Effector memory CD4-positive, alpha-beta T cell (primary cell): ENCODE data around the gene ZBTB16.

Experiments used
- DNase-seq, 3 donors: peaks; one replicate each; pipeline ENCODE4 v3.0.0-alpha.2; 2020
- H3K27ac ChIP-seq: 2 replicates; pipeline ENCODE4 v1.7.0; 2013; ENCODE audit warnings: mild to moderate bottlenecking, low read length, moderate library complexity; ENCODE audit not compliant: insufficient read depth, poor library complexity, severe bottlenecking
- H3K27me3 ChIP-seq: replicated peaks from 2 replicates; pipeline ENCODE4 v1.7.0; 2013; ENCODE audit warnings: mild to moderate bottlenecking, low read length; ENCODE audit not compliant: insufficient read depth, control insufficient read depth, poor library complexity, severe bottlenecking
- H3K36me3 ChIP-seq: 2 replicates; pipeline ENCODE4 v1.7.0; 2013; ENCODE audit warnings: mild to moderate bottlenecking, low read length, moderate library complexity; ENCODE audit not compliant: control insufficient read depth, insufficient read depth
- H3K4me1 ChIP-seq: 2 replicates; pipeline ENCODE4 v1.7.0; 2013; ENCODE audit warnings: low read length, mild to moderate bottlenecking; ENCODE audit not compliant: control insufficient read depth, insufficient read depth, poor library complexity, severe bottlenecking
- H3K4me3 ChIP-seq: 2 replicates; pipeline ENCODE4 v1.7.0; 2013; ENCODE audit warnings: low read length, low read depth, mild to moderate bottlenecking; ENCODE audit not compliant: insufficient read depth, poor library complexity, severe bottlenecking
- H3K9me3 ChIP-seq: 2 replicates; pipeline ENCODE4 v1.7.0; 2013; ENCODE audit warnings: mild to moderate bottlenecking, low read length, moderate library complexity; ENCODE audit not compliant: control insufficient read depth

ZBTB16 gene

DNA sequence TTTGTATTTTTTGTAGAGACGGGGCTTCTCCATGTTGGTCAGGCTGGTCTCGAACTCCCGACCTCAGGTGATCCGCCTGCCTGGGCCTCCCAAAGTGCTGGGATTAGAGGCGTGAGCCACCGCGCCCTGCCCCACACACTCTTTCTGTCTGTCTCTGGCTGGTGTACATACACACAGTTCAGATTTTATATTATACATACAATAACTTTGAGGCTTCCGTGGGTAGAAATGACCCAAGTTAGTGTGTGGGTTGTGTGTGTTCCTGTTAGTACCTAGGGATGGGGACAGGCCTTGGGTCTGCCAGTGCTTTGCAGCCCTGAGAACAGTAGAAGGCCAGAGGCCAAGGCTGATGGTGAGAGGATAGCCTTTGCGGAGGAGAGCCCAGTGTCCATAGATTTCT lies 2.8 kb downstream of the ZBTB16 start:
- Histone ChIP-seq H3K9me3 (no peaks in the 10 kb centered on the region), H3K27me3 (no peaks in the 10 kb centered on the region), H3K36me3 (no peaks in the 10 kb centered on the region), H3K4me3 (no peak overlapping the region), H3K4me1 (peaks cover 21% of the 10 kb centered on the region), H3K27ac (peak overlapping the region; percentile 11)
- DNase-seq, result no peak

- peaks cover 21% of the 10 kb centered on the region for H3K4me1 ChIP-seq
- no peaks in the 10 kb centered on the region for H3K9me3 ChIP-seq
- no peak overlapping the region for H3K27ac ChIP-seq
- no peak for DNase-seq
- H3K27me3 ChIP-seq, result no peaks in the 10 kb centered on the region
- H3K36me3 ChIP-seq, result no peaks in the 10 kb centered on the region
- H3K4me3 ChIP-seq, result no peak overlapping the region
Observed at GRCh38 chr11:114063149-114063828, 3.8 kb downstream of the ZBTB16 start.

- no peak for DNase-seq
- Histone ChIP-seq H3K9me3 (no peaks in the 10 kb centered on the region), H3K27ac (no peak overlapping the region), H3K27me3 (no peaks in the 10 kb centered on the region), H3K36me3 (no peaks in the 10 kb centered on the region), H3K4me3 (no peak overlapping the region), H3K4me1 (peaks cover 15% of the 10 kb centered on the region)
Observed at GRCh38 chr11:114063829-114064201, 4.3 kb downstream of the ZBTB16 start.

- Histone ChIP-seq H3K27ac (no peak overlapping the region), H3K4me1 (peaks cover 13% of the 10 kb centered on the region), H3K4me3 (no peak overlapping the region), H3K9me3 (no peaks in the 10 kb centered on the region), H3K27me3 (no peaks in the 10 kb centered on the region), H3K36me3 (no peaks in the 10 kb centered on the region)
- DNase-seq, result no peak
Observed at GRCh38 chr11:114064216-114064615, 4.7 kb downstream of the ZBTB16 start.

DNA sequence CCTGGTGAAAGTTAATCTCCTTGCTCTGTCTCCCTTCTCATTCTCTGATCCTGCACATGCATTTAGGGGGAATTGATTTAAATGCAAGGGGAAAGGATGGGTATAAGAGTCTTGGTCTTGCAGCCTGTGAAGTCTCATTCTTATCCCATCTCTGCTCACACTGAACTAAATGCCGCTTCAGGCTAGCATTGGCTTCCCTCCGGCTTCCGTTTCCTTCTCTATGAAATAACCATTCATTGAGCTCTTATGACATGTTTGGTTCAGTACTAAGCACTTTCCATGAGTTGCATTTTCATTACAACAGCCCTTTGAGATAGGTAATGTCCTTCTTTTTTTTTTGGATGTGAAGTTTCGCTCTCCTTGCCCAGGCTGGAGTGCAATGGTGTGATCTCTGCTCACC lies 5.6 kb downstream of the ZBTB16 start:
- H3K4me1 ChIP-seq, result peaks cover 13% of the 10 kb centered on the region
- no peaks in the 10 kb centered on the region for H3K36me3 ChIP-seq
- H3K9me3 ChIP-seq, result no peaks in the 10 kb centered on the region
- no peak for DNase-seq
- no peaks in the 10 kb centered on the region for H3K27me3 ChIP-seq
- peak overlapping the region; percentile 64 for H3K27ac ChIP-seq
- H3K4me3 ChIP-seq, result no peak overlapping the region

GRCh38 chr11:114066046-114066648 lies 6.6 kb downstream of the ZBTB16 start:
- Histone ChIP-seq H3K27me3 (no peaks in the 10 kb centered on the region), H3K4me1 (peaks cover 8% of the 10 kb centered on the region), H3K4me3 (no peak overlapping the region), H3K36me3 (no peaks in the 10 kb centered on the region), H3K9me3 (no peaks in the 10 kb centered on the region), H3K27ac (peak overlapping the region; percentile 64)
- no peak for DNase-seq

DNA sequence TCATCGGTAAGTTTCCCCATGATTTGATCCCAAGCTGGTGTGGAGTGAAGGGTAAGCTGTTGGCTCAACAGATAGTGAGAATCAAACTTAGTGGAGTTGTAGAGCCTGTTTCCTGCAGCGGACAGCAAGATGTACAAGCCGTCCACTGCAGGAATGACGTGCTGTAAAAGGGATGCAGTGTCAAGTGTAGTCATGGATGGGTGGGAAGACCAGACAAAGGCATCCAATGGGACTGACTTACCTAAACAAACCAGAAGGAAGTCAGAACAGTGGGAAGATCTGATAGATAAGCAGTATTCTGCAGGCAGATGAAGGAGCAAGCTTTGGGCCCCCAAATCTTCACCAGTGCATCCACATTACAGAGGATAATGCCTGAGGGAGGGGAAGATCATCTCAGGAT lies 8.8 kb downstream of the ZBTB16 start:
- Histone ChIP-seq H3K9me3 (no peaks in the 10 kb centered on the region), H3K4me1 (peaks cover 12% of the 10 kb centered on the region), H3K27ac (no peak overlapping the region), H3K36me3 (no peaks in the 10 kb centered on the region), H3K4me3 (no peak overlapping the region), H3K27me3 (no peaks in the 10 kb centered on the region)
- no peak for DNase-seq

GRCh38 chr11:114070464-114071139 lies 11.1 kb downstream of the ZBTB16 start:
- H3K9me3 ChIP-seq, result no peaks in the 10 kb centered on the region
- DNase-seq, result no peak
- H3K27me3 ChIP-seq, result no peaks in the 10 kb centered on the region
- no peaks in the 10 kb centered on the region for H3K36me3 ChIP-seq
- peaks cover 19% of the 10 kb centered on the region for H3K4me1 ChIP-seq
- no peak overlapping the region for H3K4me3 ChIP-seq
- H3K27ac ChIP-seq, result no peak overlapping the region

DNA sequence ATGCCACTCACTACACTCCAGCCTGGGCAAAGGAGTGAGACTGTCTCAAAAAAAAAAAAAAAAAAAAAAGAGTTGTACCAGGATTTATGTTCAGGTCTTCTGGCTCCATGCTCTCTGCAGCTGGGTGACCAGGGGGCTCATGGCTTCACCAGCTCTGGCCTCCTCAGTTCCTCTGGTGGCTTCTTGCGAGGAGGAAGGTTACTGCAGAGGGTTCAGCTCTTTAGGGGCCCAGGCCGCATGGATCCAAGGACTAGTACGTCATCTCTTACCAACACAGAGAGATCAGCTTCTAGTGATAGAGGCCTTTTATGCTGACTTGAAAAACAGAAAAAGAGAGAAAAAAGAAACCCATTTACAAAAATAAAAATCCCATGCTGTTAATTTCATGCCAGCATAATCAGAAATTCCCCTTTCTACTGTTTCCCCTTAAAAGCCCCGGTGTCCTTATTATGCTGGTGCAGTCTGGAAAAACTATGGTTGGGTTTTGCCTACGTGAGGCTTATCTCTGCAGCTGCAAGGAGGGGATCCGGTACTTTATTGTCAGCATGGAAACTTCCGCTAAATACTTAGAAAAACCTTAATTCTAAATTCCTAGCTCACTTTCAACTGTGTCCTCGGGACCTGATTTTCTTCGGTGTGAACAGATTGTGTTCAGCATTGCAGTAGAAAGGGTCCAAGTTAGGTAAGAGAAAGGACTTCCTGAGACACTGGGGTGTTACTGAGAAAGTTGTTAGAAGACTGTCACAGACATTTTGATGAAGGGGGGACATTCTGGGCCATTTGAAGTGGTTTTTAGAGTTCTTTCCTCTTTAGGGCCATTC lies 13.7 kb downstream of the ZBTB16 start:
- H3K9me3 ChIP-seq, result no peaks in the 10 kb centered on the region
- H3K4me1 ChIP-seq, result peaks cover 32% of the 10 kb centered on the region
- peak overlapping the region; percentile 54 for H3K27ac ChIP-seq
- DNase-seq, result no peak
- no peaks in the 10 kb centered on the region for H3K36me3 ChIP-seq
- H3K27me3 ChIP-seq, result no peaks in the 10 kb centered on the region
- no peak overlapping the region for H3K4me3 ChIP-seq
